Ishikawa (cell line): ENCODE data around the gene TSHB.

Source experiments
- CEBPB ChIP-seq: IDR thresholded peaks from 2 replicates; pipeline ENCODE4 v1.6.1; 2012
- CREB1 ChIP-seq: IDR thresholded peaks from 2 replicates; pipeline ENCODE4 v1.6.1; 2012; ENCODE audit warnings: low read depth
- EGR1 ChIP-seq: IDR thresholded peaks from 2 replicates; pipeline ENCODE4 v1.6.1; 2012
- EP300 ChIP-seq: IDR thresholded peaks from 2 replicates; pipeline ENCODE4 v1.6.1; 2012; ENCODE audit warnings: borderline replicate concordance
- FOXM1 ChIP-seq: IDR thresholded peaks from 2 replicates; pipeline ENCODE4 v1.6.1; 2012; ENCODE audit warnings: low read depth, borderline replicate concordance
- MAX ChIP-seq: IDR thresholded peaks from 2 replicates; pipeline ENCODE4 v1.6.1; 2012
- NFIC ChIP-seq: IDR thresholded peaks from 2 replicates; pipeline ENCODE4 v1.6.1; 2012
- RAD21 ChIP-seq: IDR thresholded peaks from 2 replicates; pipeline ENCODE4 v1.6.1; 2012; ENCODE audit warnings: low read depth
- REST ChIP-seq: IDR thresholded peaks from 2 replicates; pipeline ENCODE4 v1.6.1; 2012; ENCODE audit warnings: low read depth, mild to moderate bottlenecking
- TAF1 ChIP-seq: IDR thresholded peaks from 2 replicates; pipeline ENCODE4 v1.6.1; 2012; ENCODE audit warnings: low read depth, mild to moderate bottlenecking
- TCF12 ChIP-seq: IDR thresholded peaks from 2 replicates; pipeline ENCODE4 v1.6.1; 2012; ENCODE audit warnings: low read depth
- TEAD4 ChIP-seq: IDR thresholded peaks from 2 replicates; pipeline ENCODE4 v1.6.1; 2012
- USF1 ChIP-seq: IDR thresholded peaks from 2 replicates; pipeline ENCODE4 v1.6.1; 2012
- YY1 ChIP-seq: IDR thresholded peaks from 2 replicates; pipeline ENCODE4 v1.6.1; 2012; ENCODE audit warnings: low read depth
- ZBTB7A ChIP-seq: IDR thresholded peaks from 2 replicates; pipeline ENCODE4 v1.6.1; 2012; ENCODE audit warnings: low read depth

The TSHB gene

GRCh38 chr1:115021145-115021544 lies 8.5 kb upstream of the TSHB start:
- TF ChIP-seq TCF12 (no peak), EP300 (no peak), TEAD4 (no peak), RAD21 (no peak), CEBPB (no peak), CREB1 (no peak), REST (no peak), TAF1 (no peak), YY1 (no peak), NFIC (no peak), FOXM1 (no peak), EGR1 (no peak)

- no peak for TF ChIP-seq YY1
- no peak for TF ChIP-seq CREB1
- TF ChIP-seq CEBPB = no peak
- TF ChIP-seq FOXM1 = no peak
- TF ChIP-seq TCF12 = no peak
- TF ChIP-seq TAF1 = no peak
- no peak for TF ChIP-seq EP300
- TF ChIP-seq ZBTB7A = no peak
- no peak for TF ChIP-seq TEAD4
- TF ChIP-seq EGR1 = no peak
- TF ChIP-seq REST = no peak
- TF ChIP-seq RAD21 = no peak
- no peak for TF ChIP-seq NFIC
These were observed 6.0 kb upstream of the TSHB start for GRCh38 chr1:115023593-115023992.

GRCh38 chr1:115031595-115031994 lies 2.0 kb downstream of the TSHB start:
- TF ChIP-seq YY1 = no peak
- TF ChIP-seq CREB1 = no peak
- TF ChIP-seq EGR1 = no peak
- TF ChIP-seq EP300 = no peak
- no peak for TF ChIP-seq TEAD4
- no peak for TF ChIP-seq USF1
- no peak for TF ChIP-seq RAD21
- TF ChIP-seq ZBTB7A = no peak
- TF ChIP-seq REST = no peak
- no peak for TF ChIP-seq TCF12
- TF ChIP-seq TAF1 = no peak
- no peak for TF ChIP-seq FOXM1
- no peak for TF ChIP-seq NFIC
- TF ChIP-seq MAX = no peak
- no peak for TF ChIP-seq CEBPB

- TF ChIP-seq TCF12 = no peak
- TF ChIP-seq REST = no peak
- TF ChIP-seq FOXM1 = no peak
- no peak for TF ChIP-seq MAX
- no peak for TF ChIP-seq USF1
- TF ChIP-seq TAF1 = no peak
- no peak for TF ChIP-seq ZBTB7A
- TF ChIP-seq TEAD4 = no peak
- no peak for TF ChIP-seq YY1
These were observed 6.0 kb downstream of the TSHB start for GRCh38 chr1:115035652-115036051.
